Nephron progenitor cell (in vitro differentiated cells): ENCODE data around the gene GNB5.

ENCODE experiments used
- DNase-seq: peaks from one replicate; pipeline ENCODE4 v3.0.0; 2021
- H3K27ac Mint-ChIP-seq: 2 replicates; pipeline ENCODE4 v1.8.0; 2021; ENCODE audit warnings: mild to moderate bottlenecking, moderate library complexity, mixed read lengths
- H3K27me3 Mint-ChIP-seq: 2 replicates; pipeline ENCODE4 v1.8.0; 2021; ENCODE audit warnings: mild to moderate bottlenecking, low read depth, mixed read lengths; ENCODE audit not compliant: poor library complexity
- H3K36me3 Mint-ChIP-seq: 2 replicates; pipeline ENCODE4 v1.8.0; 2021; ENCODE audit warnings: low read depth, mixed read lengths
- H3K4me1 Mint-ChIP-seq: 2 replicates; pipeline ENCODE4 v1.8.0; 2021; ENCODE audit warnings: mixed read lengths
- H3K4me3 Mint-ChIP-seq: 2 replicates; pipeline ENCODE4 v1.8.0; 2021; ENCODE audit warnings: mild to moderate bottlenecking, moderate library complexity, mixed read lengths
- H3K9me3 Mint-ChIP-seq: 2 replicates; pipeline ENCODE4 v1.8.0; 2021; ENCODE audit warnings: mild to moderate bottlenecking, moderate library complexity, mixed read lengths
- TF ChIP-seq, protein P1 (sequence below): fragments of 200-600 bp; sonication (generic); IDR thresholded peaks from 2 replicates; pipeline ENCODE4 v1.5.0; 2021; ENCODE audit warnings: antibody characterized with exemption

Gene GNB5

GRCh38 chr15:52233405-52233804, 42.2 kb upstream of the GNB5 start:
- Mint-ChIP-seq H3K4me3 (no peak overlapping the region), H3K4me1 (no peaks in the 10 kb centered on the region), H3K27me3 (peaks cover 3% of the 10 kb centered on the region), H3K27ac (no peak overlapping the region), H3K9me3 (no peaks in the 10 kb centered on the region), H3K36me3 (no peaks in the 10 kb centered on the region)
- TF ChIP-seq, protein P1, sequence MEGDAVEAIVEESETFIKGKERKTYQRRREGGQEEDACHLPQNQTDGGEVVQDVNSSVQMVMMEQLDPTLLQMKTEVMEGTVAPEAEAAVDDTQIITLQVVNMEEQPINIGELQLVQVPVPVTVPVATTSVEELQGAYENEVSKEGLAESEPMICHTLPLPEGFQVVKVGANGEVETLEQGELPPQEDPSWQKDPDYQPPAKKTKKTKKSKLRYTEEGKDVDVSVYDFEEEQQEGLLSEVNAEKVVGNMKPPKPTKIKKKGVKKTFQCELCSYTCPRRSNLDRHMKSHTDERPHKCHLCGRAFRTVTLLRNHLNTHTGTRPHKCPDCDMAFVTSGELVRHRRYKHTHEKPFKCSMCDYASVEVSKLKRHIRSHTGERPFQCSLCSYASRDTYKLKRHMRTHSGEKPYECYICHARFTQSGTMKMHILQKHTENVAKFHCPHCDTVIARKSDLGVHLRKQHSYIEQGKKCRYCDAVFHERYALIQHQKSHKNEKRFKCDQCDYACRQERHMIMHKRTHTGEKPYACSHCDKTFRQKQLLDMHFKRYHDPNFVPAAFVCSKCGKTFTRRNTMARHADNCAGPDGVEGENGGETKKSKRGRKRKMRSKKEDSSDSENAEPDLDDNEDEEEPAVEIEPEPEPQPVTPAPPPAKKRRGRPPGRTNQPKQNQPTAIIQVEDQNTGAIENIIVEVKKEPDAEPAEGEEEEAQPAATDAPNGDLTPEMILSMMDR, result no peak
- no peak for DNase-seq

GRCh38 chr15:52232327-52232726, 41.1 kb upstream of the GNB5 start:
- no peak for DNase-seq
- H3K4me1 Mint-ChIP-seq, result no peaks in the 10 kb centered on the region
- no peak overlapping the region for H3K4me3 Mint-ChIP-seq
- no peaks in the 10 kb centered on the region for H3K9me3 Mint-ChIP-seq
- H3K27ac Mint-ChIP-seq, result no peak overlapping the region
- TF ChIP-seq, protein P1, result no peak
- H3K36me3 Mint-ChIP-seq, result no peaks in the 10 kb centered on the region
- peaks cover 3% of the 10 kb centered on the region for H3K27me3 Mint-ChIP-seq

DNA sequence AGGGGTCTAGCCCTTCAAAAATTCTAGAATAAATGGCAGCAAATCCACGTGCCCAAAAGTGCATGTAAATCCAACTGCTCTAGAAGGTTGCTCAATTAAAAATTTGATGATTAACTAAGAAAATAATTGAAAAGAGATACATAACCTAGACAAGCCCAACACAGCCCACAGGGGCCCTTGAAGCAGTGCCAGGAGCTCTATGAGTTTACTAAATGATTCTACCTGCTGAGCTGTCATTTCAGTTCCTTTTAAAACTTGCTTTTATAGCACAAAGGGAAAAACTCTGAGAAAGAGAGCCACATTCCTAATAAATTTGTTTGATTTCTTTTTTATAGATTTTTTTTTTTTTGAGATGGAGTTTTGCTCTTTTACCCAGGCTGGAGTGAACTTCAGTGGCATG, 38.9 kb upstream of the GNB5 start:
- H3K9me3 Mint-ChIP-seq, result no peaks in the 10 kb centered on the region
- H3K4me1 Mint-ChIP-seq, result no peaks in the 10 kb centered on the region
- H3K4me3 Mint-ChIP-seq, result no peak overlapping the region
- no peak for DNase-seq
- no peak overlapping the region for H3K27ac Mint-ChIP-seq
- H3K36me3 Mint-ChIP-seq, result no peaks in the 10 kb centered on the region
- TF ChIP-seq, protein P1, result no peak
- H3K27me3 Mint-ChIP-seq, result peaks cover 3% of the 10 kb centered on the region

- Mint-ChIP-seq H3K4me1 (no peaks in the 10 kb centered on the region), H3K27ac (no peak overlapping the region), H3K27me3 (peaks cover 3% of the 10 kb centered on the region), H3K36me3 (peaks cover 5% of the 10 kb centered on the region), H3K4me3 (no peak overlapping the region), H3K9me3 (no peaks in the 10 kb centered on the region)
- DNase-seq, result peak; percentile 34
- TF ChIP-seq, protein P1, result no peak
These were observed 37.7 kb upstream of the GNB5 start for GRCh38 chr15:52228921-52229320.

DNA sequence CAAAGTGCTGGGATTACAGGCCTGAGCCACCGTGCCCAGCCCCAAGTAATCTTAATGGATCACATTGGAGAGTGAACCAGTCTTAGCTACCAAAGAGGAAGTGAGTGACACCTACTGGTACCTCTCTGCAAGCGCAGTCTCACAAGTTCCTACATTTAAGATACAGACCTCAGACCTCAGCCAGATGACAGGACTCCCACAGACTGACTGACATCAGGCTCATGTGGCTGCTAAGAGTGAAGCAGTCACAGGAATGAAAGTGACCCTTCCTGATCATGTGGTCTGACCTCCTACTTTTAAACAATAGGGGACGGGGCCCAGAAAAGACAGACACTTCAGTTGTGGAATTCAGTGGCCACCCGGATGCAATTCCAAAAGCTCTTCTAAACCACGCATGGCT, 36.3 kb upstream of the GNB5 start:
- Mint-ChIP-seq H3K4me1 (peaks cover 2% of the 10 kb centered on the region), H3K27ac (no peak overlapping the region), H3K27me3 (no peaks in the 10 kb centered on the region), H3K9me3 (no peaks in the 10 kb centered on the region), H3K4me3 (no peak overlapping the region), H3K36me3 (peaks cover 7% of the 10 kb centered on the region)
- TF ChIP-seq, protein P1, result peak; percentile 67
- DNase-seq, result peak; percentile 65

DNA sequence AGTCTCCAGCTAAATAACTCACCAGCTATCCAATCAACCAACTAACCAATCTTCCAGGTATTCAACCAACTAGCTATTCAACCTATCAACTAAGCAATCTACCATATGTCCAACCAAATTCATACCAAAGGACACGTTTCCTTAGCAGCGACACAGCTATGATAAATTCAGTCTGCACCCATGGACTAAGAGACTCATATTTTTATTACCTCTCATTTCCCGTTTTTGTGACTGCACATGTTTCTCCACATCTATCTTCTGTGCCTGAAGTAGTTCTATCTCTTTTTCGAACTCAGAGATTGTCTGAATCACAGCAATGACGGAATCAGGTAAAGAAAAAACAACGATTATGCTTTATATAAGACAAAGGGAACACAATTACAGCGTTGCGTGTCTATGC, 34.0 kb upstream of the GNB5 start:
- H3K9me3 Mint-ChIP-seq, result no peaks in the 10 kb centered on the region
- no peak overlapping the region for H3K4me3 Mint-ChIP-seq
- TF ChIP-seq, protein P1, result no peak
- H3K36me3 Mint-ChIP-seq, result peaks cover 8% of the 10 kb centered on the region
- DNase-seq, result no peak
- H3K4me1 Mint-ChIP-seq, result peaks cover 12% of the 10 kb centered on the region
- H3K27ac Mint-ChIP-seq, result no peak overlapping the region
- H3K27me3 Mint-ChIP-seq, result no peaks in the 10 kb centered on the region
